Transverse colon (tissue), 4 donors: ENCODE data around the gene HNRNPR. TPM values are rescaled to one million over a fixed set of nuclear protein-coding genes. Genes with fewer than 3 reads are reported as not detected.
"Not testable (repeated sequence)": the region's sequence is repeated elsewhere in the genome, so short reads cannot be mapped to it uniquely, and the experiment has no call there.

ENCODE experiments used
- DNase-seq: peaks from one replicate; pipeline ENCODE4 v3.0.0-alpha.2; 2019
- H3K27ac ChIP-seq, 4 donors: fragments of 200-600 bp; sonication (generic); 2 replicates each; pipeline ENCODE4 v1.5.1; 2016 to 2018; ENCODE audit warnings: inconsistent platforms in 4 of 4
- H3K27me3 ChIP-seq: fragments of 200-600 bp; sonication (generic); 2 replicates; pipeline ENCODE4 v1.5.1; 2017; ENCODE audit warnings: inconsistent platforms
- H3K36me3 ChIP-seq, 4 donors: fragments of 200-600 bp; sonication (generic); 2 replicates each; pipeline ENCODE4 v1.5.1; 2017 to 2019; ENCODE audit warnings: inconsistent platforms in 4 of 4
- H3K4me1 ChIP-seq, 4 donors: fragments of 200-600 bp; sonication (generic); 2 replicates each; pipeline ENCODE4 v1.5.1; 2017 to 2020; ENCODE audit warnings: inconsistent platforms in 4 of 4
- H3K4me3 ChIP-seq, 4 donors: fragments of 200-600 bp; sonication (generic); 1 replicate in 1 of 4; 2 replicates in 3 of 4; pipeline versions ENCODE4 v1.5.1 to v1.6.1; 2017 to 2019; ENCODE audit warnings: inconsistent platforms in 4 of 4
- H3K9me3 ChIP-seq, 2 donors: fragments of 200-600 bp; sonication (generic); 2 replicates each; pipeline ENCODE4 v1.5.1; 2017 to 2019; ENCODE audit warnings: inconsistent platforms in 2 of 2
- EP300 ChIP-seq: sonication (generic); formaldehyde crosslinking; IDR thresholded peaks from one replicate; pipeline ENCODE4 v1.6.1; 2017; ENCODE audit warnings: antibody characterized with exemption, low read depth
- POLR2A ChIP-seq: fragments of 450-650 bp; IDR thresholded peaks from one replicate; pipeline ENCODE4 v1.6.1; 2016; ENCODE audit warnings: antibody characterized with exemption, mild to moderate bottlenecking, moderate library complexity
- POLR2AphosphoS5 ChIP-seq, 3 donors: sonication (generic); formaldehyde crosslinking; IDR thresholded peaks; one replicate each; pipeline ENCODE4 v1.6.1; 2016; ENCODE audit warnings: antibody characterized with exemption in 3 of 3
- WGBS, 2 donors: methylation state at CpG; one replicate each; pipeline ENCODE4 v1.1.5; 2018; ENCODE audit warnings: low coverage in 1 of 2; 5-methylcytosine and 5-hydroxymethylcytosine counted together
- in situ Hi-C, 4 donors: fragments of 200-750 bp; cut with MboI; loops; one replicate each; pipeline versions ENCODE4 v1.15.0 to v1.15.1; 2017; ENCODE audit warnings: low sequenced_read_pairs in 3 of 4, low pct_ligation_motif_present in 1 of 4, low pct_unique_long_range_greater_than_20kb in 1 of 4
- intact Hi-C: fragments of 100-400 bp; cut with DNase I; formaldehyde crosslinking; loops from one replicate; pipeline ENCODE4 v1.15.1; 2023; ENCODE audit warnings: low total_unique reads
- total RNA-seq, 4 donors: library from RNA; depleted of rRNA; stranded (reverse); fragments of >200 nt; gene quantifications; one replicate each; pipeline ENCODE4 v1.1.0, GENCODE V29; 2016
- TF ChIP-seq, protein P1 (sequence below), 5 experiments: fragments of 200-600 bp in 3 of 5; fragments of 450-650 bp in 2 of 5; sonication (generic) in 3 of 5; IDR thresholded peaks; 1 replicate in 2 of 5; 2 replicates in 3 of 5; pipeline ENCODE4 v1.5.1; 2016 to 2017; ENCODE audit warnings: antibody characterized with exemption in 5 of 5, inconsistent platforms in 3 of 5, mild to moderate bottlenecking in 2 of 5, moderate library complexity in 1 of 5

HNRNPR gene
- total RNA-seq, 4 donors from 2014 or later: 13.5 to 120 (median 60.8) TPM

DNA sequence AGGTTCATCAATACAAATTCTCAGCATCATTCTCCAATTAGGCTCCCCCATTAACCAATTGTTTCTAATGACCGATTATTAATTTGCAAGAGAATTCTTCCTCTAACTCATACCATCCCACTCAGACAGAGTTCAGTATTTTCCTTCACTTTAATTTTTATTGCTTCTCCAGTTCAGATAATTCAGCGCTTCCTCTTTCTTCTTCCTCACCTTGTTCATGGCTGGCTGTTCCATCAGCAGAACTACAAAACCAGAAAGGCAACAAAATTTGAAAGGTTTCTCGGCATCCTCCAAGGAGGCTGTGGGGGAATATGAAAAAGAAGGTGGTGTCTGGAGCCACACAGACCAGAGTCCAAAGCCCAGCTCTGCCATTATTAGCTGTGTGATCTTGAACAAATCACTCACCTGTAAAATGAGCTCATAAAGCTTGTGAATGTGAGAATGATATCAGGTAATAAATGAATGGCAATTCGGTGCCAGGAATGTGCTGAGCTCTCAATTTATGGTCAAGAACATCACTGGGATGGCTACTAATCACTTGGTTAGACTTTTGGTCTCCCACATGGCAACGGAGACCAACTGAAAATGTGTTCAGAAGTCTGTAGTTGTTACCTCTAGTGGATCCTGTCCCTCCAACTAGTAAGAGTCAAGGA, 37.3 kb upstream of the HNRNPR start:
- 80 to 82% methylated on average over 4 to 5 of the region's 5 CpGs for WGBS, 2 donors
- peaks cover 0 to 11% (median 4%) of the 10 kb centered on the region in 4 donors for H3K36me3 ChIP-seq
- TF ChIP-seq, protein P1, sequence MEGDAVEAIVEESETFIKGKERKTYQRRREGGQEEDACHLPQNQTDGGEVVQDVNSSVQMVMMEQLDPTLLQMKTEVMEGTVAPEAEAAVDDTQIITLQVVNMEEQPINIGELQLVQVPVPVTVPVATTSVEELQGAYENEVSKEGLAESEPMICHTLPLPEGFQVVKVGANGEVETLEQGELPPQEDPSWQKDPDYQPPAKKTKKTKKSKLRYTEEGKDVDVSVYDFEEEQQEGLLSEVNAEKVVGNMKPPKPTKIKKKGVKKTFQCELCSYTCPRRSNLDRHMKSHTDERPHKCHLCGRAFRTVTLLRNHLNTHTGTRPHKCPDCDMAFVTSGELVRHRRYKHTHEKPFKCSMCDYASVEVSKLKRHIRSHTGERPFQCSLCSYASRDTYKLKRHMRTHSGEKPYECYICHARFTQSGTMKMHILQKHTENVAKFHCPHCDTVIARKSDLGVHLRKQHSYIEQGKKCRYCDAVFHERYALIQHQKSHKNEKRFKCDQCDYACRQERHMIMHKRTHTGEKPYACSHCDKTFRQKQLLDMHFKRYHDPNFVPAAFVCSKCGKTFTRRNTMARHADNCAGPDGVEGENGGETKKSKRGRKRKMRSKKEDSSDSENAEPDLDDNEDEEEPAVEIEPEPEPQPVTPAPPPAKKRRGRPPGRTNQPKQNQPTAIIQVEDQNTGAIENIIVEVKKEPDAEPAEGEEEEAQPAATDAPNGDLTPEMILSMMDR (IDR thresholded peaks at IDR 0.05): no peak
- TF ChIP-seq POLR2AphosphoS5 (IDR thresholded peaks at IDR 0.05) (no peak), EP300 (no peak), POLR2A (no peak)
- H3K9me3 ChIP-seq: no peaks in the 10 kb centered on the region
- no peak for DNase-seq
- no peaks in the 10 kb centered on the region for H3K27me3 ChIP-seq
- intact Hi-C loops: no loop called here
- in situ Hi-C loops: no loop called here
- no peak overlapping the region for H3K4me3 ChIP-seq
- no peak overlapping the region for H3K27ac ChIP-seq
- peaks cover 2 to 45% (median 15%) of the 10 kb centered on the region in 4 donors for H3K4me1 ChIP-seq

- no peaks in the 10 kb centered on the region for H3K9me3 ChIP-seq
- no peaks in the 10 kb centered on the region for H3K27me3 ChIP-seq
- H3K4me3 ChIP-seq: no peak overlapping the region
- 68 to 76% methylated on average over 3 to 4 of the region's 5 CpGs for WGBS, 2 donors
- no peak for DNase-seq
- in situ Hi-C loops: no loop called here
- peak overlapping the region in 1 of 4 donors; percentile 4 for H3K27ac ChIP-seq
- peaks cover 0 to 11% (median 4%) of the 10 kb centered on the region in 4 donors for H3K36me3 ChIP-seq
- H3K4me1 ChIP-seq: peaks cover 2 to 44% (median 15%) of the 10 kb centered on the region in 4 donors
- TF ChIP-seq, protein P1 (IDR thresholded peaks at IDR 0.05): no peak
- TF ChIP-seq EP300 (no peak), POLR2A (no peak), POLR2AphosphoS5 (IDR thresholded peaks at IDR 0.05) (no peak)
- intact Hi-C loops: no loop called here
Measured at GRCh38 chr1:23380719-23381118, 36.6 kb upstream of the HNRNPR start.

GRCh38 chr1:23380236-23380635, 36.2 kb upstream of the HNRNPR start:
- peak overlapping the region in 1 of 4 donors; percentile 4 for H3K27ac ChIP-seq

DNA sequence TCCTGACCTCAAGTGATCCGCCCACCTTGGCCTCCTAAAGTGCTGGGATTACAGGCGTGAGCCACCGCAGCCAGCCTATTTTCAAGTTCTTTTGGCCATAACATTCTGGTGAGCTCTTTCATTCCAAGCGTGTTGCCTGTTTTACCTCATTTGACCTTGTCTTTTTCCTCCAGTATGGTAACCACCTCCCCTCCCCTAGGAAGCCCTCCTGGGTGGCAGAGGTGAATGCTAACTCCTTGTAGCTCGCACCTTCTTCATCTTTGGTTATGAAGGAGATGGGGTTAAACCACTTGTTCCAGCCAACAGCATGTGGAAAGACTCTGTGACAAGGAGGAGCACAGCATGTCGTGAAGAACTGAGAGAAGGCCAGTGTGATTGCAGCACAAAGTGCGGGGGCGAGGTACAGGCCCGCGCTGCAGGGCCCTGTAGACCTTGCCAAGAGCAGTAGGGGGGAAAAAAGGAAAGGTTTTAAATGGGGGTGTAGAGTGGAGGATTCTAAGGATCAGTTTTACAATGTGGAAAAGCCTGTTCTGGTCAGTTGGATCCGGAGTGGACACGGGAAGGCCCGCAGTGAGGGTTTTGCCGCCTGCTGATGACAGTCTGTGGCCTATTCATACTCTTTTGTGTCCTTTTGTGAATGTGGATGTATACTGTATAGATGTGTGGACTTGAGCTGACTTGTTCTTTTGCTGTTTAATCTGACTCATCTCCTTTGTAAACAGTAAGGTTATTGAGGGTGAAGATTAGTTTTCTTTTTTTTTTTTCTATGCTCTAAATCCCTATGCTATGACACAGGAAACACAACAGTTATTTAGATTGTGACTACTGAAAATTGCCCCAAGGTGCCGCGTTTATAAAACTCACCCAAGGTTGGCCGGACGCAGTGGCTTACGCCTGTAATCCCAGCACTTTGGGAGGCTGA, 33.1 kb upstream of the HNRNPR start:
- H3K4me1 ChIP-seq: peaks cover 2 to 24% (median 15%) of the 10 kb centered on the region in 4 donors
- in situ Hi-C loops (no loop called here), intact Hi-C loops (no loop called here)
- no peaks in the 10 kb centered on the region for H3K27me3 ChIP-seq
- peak; percentile 48 for DNase-seq
- 41 to 67% methylated on average over 10 to 19 of the region's 19 CpGs for WGBS, 2 donors
- no peak for TF ChIP-seq POLR2A
- peak in 2 of 3 donors; percentile 39 to 60 for TF ChIP-seq POLR2AphosphoS5 (IDR thresholded peaks at IDR 0.05)
- H3K4me3 ChIP-seq: no peak overlapping the region
- H3K27ac ChIP-seq: peak overlapping the region; percentile 61 to 85 (median 82)
- H3K9me3 ChIP-seq: no peaks in the 10 kb centered on the region
- H3K36me3 ChIP-seq: peaks cover 0 to 11% (median 3%) of the 10 kb centered on the region in 4 donors

More at GRCh38 chr1:23380236-23380635, 36.2 kb upstream of the HNRNPR start:
- WGBS, 2 donors: 43 to 50% methylated on average over 1 to 4 of the region's 4 CpGs
- DNase-seq, H3K9me3 ChIP-seq, H3K27me3 ChIP-seq, in situ Hi-C loops, intact Hi-C loops, H3K4me3 ChIP-seq: not testable (repeated sequence)
- H3K36me3 ChIP-seq: peaks cover 0 to 11% (median 4%) of the 10 kb centered on the region in 4 donors
- peaks cover 2 to 39% (median 15%) of the 10 kb centered on the region in 4 donors for H3K4me1 ChIP-seq

DNA sequence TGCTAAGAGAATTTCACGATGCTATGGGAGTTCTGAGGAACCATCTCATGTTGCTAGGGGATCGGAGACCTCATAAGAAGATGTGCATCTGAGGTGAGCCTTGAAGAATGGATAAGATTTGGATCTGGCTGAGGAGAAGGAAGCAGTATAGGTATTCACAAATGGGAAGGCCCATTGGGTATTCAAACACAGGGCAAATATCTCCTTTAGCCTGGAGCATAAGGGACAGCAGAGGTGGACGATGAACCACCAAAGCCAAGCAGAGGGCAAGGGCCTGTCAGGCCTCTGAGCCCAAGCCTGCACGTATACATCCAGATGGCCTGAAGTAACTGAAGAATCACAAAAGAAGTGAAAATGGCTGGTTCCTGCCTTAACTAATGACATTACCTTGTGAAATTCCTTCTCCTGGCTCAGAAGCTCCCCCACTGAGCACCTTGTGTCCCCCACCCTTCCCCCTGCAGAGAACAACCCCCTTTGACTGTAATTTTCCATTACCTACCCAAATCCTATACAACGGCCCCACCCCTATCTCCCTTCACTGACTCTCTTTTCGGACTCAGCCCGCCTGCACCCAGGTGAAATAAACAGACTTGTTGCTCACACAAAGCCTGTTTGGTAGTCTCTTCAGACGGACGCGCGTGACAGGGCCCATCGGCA, 30.1 kb upstream of the HNRNPR start:
- 84 to 94% methylated on average over 2 to 12 of the region's 12 CpGs for WGBS, 2 donors
- not testable (repeated sequence) for DNase-seq

More for the DNA sequence above, 30.1 kb upstream of the HNRNPR start:
- peaks cover 23 to 47% (median 35%) of the 10 kb centered on the region in 4 donors for H3K4me1 ChIP-seq
- H3K27me3 ChIP-seq, H3K36me3 ChIP-seq, H3K9me3 ChIP-seq, H3K4me3 ChIP-seq, H3K27ac ChIP-seq, in situ Hi-C loops, intact Hi-C loops: not testable (repeated sequence)
